Keratinocyte (primary cell): ENCODE data around the gene KRT24.

Experiments used
- EZH2 ChIP-seq: IDR thresholded peaks from one replicate; pipeline ENCODE4 v1.6.1; 2012; ENCODE audit warnings: inconsistent platforms, mild to moderate bottlenecking, low read length, moderate library complexity
- TF ChIP-seq, protein P1 (sequence below), 3 experiments: IDR thresholded peaks in 1 of 3; conservative IDR thresholded peaks in 1 of 3; optimal IDR thresholded peaks in 1 of 3; 2 replicates in 2 of 3; 3 replicates in 1 of 3; pipeline versions ENCODE3 to v1.5.1; 2011; ENCODE audit warnings: low read length in 3 of 3, mild to moderate bottlenecking in 3 of 3, moderate library complexity in 2 of 3, control low read depth in 1 of 3, inconsistent platforms in 1 of 3; ENCODE audit not compliant: insufficient read depth in 2 of 3; ENCODE audit errors: extremely low read depth in 1 of 3

DNA sequence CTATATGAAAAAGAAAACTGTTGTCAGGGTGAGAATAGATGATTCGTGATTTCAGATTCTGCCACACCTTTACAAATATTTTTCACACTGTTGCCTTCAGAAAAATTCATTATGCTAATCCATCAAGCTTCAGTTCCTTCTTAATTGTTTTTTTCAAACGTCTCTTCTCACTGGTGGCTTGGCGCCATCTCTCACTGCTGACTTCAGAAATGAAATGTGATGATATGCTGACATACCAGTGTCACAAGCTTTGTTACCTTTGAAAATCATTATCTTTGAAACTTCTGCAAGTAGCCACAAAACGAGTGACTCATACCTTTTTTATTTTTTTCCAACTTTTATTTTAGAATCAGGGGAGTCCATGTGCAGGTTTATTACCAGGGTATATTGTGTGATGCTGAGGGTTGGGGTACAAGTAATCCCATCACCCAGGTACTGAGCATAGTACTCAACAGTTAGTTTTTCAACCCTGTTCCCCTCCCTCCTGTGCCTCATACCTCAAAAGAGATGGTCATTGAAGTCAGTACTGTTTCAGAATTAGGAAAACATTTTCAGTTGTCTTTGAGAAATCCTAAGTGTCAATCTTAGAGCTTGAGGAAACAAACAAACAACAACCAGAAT, 24.5 kb downstream of the KRT24 start:
- TF ChIP-seq, protein P1, sequence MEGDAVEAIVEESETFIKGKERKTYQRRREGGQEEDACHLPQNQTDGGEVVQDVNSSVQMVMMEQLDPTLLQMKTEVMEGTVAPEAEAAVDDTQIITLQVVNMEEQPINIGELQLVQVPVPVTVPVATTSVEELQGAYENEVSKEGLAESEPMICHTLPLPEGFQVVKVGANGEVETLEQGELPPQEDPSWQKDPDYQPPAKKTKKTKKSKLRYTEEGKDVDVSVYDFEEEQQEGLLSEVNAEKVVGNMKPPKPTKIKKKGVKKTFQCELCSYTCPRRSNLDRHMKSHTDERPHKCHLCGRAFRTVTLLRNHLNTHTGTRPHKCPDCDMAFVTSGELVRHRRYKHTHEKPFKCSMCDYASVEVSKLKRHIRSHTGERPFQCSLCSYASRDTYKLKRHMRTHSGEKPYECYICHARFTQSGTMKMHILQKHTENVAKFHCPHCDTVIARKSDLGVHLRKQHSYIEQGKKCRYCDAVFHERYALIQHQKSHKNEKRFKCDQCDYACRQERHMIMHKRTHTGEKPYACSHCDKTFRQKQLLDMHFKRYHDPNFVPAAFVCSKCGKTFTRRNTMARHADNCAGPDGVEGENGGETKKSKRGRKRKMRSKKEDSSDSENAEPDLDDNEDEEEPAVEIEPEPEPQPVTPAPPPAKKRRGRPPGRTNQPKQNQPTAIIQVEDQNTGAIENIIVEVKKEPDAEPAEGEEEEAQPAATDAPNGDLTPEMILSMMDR (optimal IDR thresholded peaks at IDR 0.05 in 1 of 3, IDR thresholded peaks at IDR 0.05 in 1 of 3, conservative IDR thresholded peaks at IDR 0.05 in 1 of 3; ENCODE audit: extremely low read depth in 1 of 3, insufficient read depth in 2 of 3, low read length in 3 of 3): no peak
- no peak for TF ChIP-seq EZH2
